ENCODE measurements around the gene DENND10. TPM values are rescaled to one million over a fixed set of nuclear protein-coding genes. Genes with fewer than 3 reads are reported as not detected.

The DENND10 gene
- total RNA-seq, 1 experiment from 2014 or later = 41.2 TPM

GRCh38 chr10:119153041-119153440 lies 49.1 kb downstream of the DENND10 start:
- no TSS peak for BruUV-seq (replicated peaks)
- POLR2A ChIA-PET (ENCODE audit: low non-redundant PET) = no interaction called here
- H3K4me3 ChIP-seq (ENCODE audit: low read depth, low read length, poor library complexity, severe bottlenecking) = no peak overlapping the region
- TF ChIP-seq EZH2 (IDR thresholded peaks at IDR 0.05; ENCODE audit: borderline replicate concordance, low read depth, low read length, poor library complexity, severe bottlenecking) (no peak), CTCF (conservative IDR thresholded peaks at IDR 0.05; ENCODE audit: low read depth, low read length) (no peak)
- DNase-seq (ENCODE audit: low spot score) = no peak
- CTCF ChIA-PET = no interaction called here
- intact Hi-C loops (cut with micrococcal nuclease; ENCODE audit: unreplicated experiment) = no loop called here
- no peak overlapping the region for H3K27ac ChIP-seq (ENCODE audit: low read depth, low read length, poor library complexity, severe bottlenecking)
- no peaks in the 10 kb centered on the region for H3K27me3 ChIP-seq (replicated peaks; ENCODE audit: insufficient read depth, low read depth, low read length, poor library complexity)
- no peaks in the 10 kb centered on the region for H3K4me1 ChIP-seq (ENCODE audit: insufficient read depth, low read length, poor library complexity, severe bottlenecking)
- H3K36me3 ChIP-seq (ENCODE audit: insufficient read depth, low read length, poor library complexity, severe bottlenecking) = peaks cover 64% of the 10 kb centered on the region
- H3K9me3 ChIP-seq (ENCODE audit: low read depth, low read length, poor library complexity, severe bottlenecking) = no peaks in the 10 kb centered on the region

- no peaks in the 10 kb centered on the region for H3K4me1 ChIP-seq (ENCODE audit: insufficient read depth, low read length, poor library complexity, severe bottlenecking)
- ChIA-PET POLR2A (ENCODE audit: low non-redundant PET) (no interaction called here), CTCF (no interaction called here)
- H3K36me3 ChIP-seq (ENCODE audit: insufficient read depth, low read length, poor library complexity, severe bottlenecking) = peaks cover 64% of the 10 kb centered on the region
- H3K27me3 ChIP-seq (replicated peaks; ENCODE audit: insufficient read depth, low read depth, low read length, poor library complexity) = no peaks in the 10 kb centered on the region
- no peak for TF ChIP-seq CTCF (conservative IDR thresholded peaks at IDR 0.05; ENCODE audit: low read depth, low read length)
- TF ChIP-seq EZH2 (IDR thresholded peaks at IDR 0.05; ENCODE audit: borderline replicate concordance, low read depth, low read length, poor library complexity, severe bottlenecking) = no peak
- no peak overlapping the region for H3K27ac ChIP-seq (ENCODE audit: low read depth, low read length, poor library complexity, severe bottlenecking)
- intact Hi-C loops (cut with micrococcal nuclease; ENCODE audit: unreplicated experiment) = no loop called here
- H3K9me3 ChIP-seq (ENCODE audit: low read depth, low read length, poor library complexity, severe bottlenecking) = no peaks in the 10 kb centered on the region
- no peak overlapping the region for H3K4me3 ChIP-seq (ENCODE audit: low read depth, low read length, poor library complexity, severe bottlenecking)
- DNase-seq (ENCODE audit: low spot score) = no peak
- no TSS peak for BruUV-seq (replicated peaks)
Measured at GRCh38 chr10:119153661-119154060, 49.7 kb downstream of the DENND10 start.

- ChIA-PET CTCF (no interaction called here), POLR2A (ENCODE audit: low non-redundant PET) (interaction anchor here (0.6 kb wide), 1 partner anchor 13 kb away, joined by 3 read pairs; no protein-coding TSS in a partner anchor)
- H3K4me1 ChIP-seq (ENCODE audit: insufficient read depth, low read length, poor library complexity, severe bottlenecking) = peaks cover 2% of the 10 kb centered on the region
- BruUV-seq (replicated peaks) = no TSS peak
- H3K27me3 ChIP-seq (replicated peaks; ENCODE audit: insufficient read depth, low read depth, low read length, poor library complexity) = no peaks in the 10 kb centered on the region
- H3K27ac ChIP-seq (ENCODE audit: low read depth, low read length, poor library complexity, severe bottlenecking) = no peak overlapping the region
- no peak overlapping the region for H3K4me3 ChIP-seq (ENCODE audit: low read depth, low read length, poor library complexity, severe bottlenecking)
- DNase-seq (ENCODE audit: low spot score) = no peak
- no peaks in the 10 kb centered on the region for H3K9me3 ChIP-seq (ENCODE audit: low read depth, low read length, poor library complexity, severe bottlenecking)
- intact Hi-C loops (cut with micrococcal nuclease; ENCODE audit: unreplicated experiment) = no loop called here
- TF ChIP-seq CTCF (conservative IDR thresholded peaks at IDR 0.05; ENCODE audit: low read depth, low read length) = no peak
- TF ChIP-seq EZH2 (IDR thresholded peaks at IDR 0.05; ENCODE audit: borderline replicate concordance, low read depth, low read length, poor library complexity, severe bottlenecking) = no peak
- peaks cover 53% of the 10 kb centered on the region for H3K36me3 ChIP-seq (ENCODE audit: insufficient read depth, low read length, poor library complexity, severe bottlenecking)
Measured at GRCh38 chr10:119159332-119159731, 55.4 kb downstream of the DENND10 start.
